ENCODE measurements around the gene MAZ. TPM values are rescaled to one million over a fixed set of nuclear protein-coding genes. Genes with fewer than 3 reads are reported as not detected.

Gene MAZ
- total and polyA plus RNA-seq, 2 of the 13 experiments (the other 11 are each of a cell fraction or from before 2014, with no cell fraction given), result 203 to 277 TPM

DNA sequence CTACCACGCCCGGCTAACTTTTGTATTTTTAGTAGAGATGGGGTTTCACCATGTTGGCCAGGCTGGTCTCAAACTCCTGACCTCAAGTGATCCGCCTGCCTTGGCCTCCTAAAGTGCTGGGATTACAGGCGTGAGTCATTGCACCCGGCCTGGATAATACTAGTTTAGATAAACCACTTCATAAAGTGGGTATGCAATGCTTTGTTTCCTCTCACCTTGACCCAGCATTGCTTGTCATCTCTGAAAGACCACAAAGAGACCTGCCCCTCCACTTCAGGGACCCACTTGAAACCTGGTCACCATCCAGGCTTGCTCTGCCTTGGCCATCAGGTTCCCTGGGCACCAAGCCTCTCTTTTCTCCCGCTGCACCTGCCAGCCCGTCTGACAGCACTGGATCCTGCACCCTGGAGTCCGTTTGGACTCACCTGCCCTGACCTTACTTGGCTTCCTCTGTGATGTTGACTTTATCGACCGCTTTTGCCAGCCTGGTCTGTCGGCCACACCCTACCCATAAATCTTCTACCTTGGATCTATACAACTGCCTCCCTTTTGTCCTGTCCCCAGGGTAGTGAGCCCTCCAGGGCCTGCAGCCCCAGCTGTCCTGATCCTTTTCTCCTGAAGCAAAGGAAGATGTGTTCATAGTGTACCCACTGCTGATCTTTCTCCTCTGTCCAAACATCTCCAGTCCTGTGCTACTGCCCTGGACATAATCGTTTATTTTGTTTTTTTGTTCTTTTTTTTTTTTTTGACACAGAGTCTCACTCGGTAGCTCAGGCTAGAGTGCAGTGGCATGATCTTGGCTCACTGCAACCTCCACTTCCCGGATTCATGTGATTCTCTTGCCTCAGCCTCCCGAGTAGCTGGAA is 40.9 kb upstream of the MAZ start (continued):
- TF ChIP-seq, protein P1, sequence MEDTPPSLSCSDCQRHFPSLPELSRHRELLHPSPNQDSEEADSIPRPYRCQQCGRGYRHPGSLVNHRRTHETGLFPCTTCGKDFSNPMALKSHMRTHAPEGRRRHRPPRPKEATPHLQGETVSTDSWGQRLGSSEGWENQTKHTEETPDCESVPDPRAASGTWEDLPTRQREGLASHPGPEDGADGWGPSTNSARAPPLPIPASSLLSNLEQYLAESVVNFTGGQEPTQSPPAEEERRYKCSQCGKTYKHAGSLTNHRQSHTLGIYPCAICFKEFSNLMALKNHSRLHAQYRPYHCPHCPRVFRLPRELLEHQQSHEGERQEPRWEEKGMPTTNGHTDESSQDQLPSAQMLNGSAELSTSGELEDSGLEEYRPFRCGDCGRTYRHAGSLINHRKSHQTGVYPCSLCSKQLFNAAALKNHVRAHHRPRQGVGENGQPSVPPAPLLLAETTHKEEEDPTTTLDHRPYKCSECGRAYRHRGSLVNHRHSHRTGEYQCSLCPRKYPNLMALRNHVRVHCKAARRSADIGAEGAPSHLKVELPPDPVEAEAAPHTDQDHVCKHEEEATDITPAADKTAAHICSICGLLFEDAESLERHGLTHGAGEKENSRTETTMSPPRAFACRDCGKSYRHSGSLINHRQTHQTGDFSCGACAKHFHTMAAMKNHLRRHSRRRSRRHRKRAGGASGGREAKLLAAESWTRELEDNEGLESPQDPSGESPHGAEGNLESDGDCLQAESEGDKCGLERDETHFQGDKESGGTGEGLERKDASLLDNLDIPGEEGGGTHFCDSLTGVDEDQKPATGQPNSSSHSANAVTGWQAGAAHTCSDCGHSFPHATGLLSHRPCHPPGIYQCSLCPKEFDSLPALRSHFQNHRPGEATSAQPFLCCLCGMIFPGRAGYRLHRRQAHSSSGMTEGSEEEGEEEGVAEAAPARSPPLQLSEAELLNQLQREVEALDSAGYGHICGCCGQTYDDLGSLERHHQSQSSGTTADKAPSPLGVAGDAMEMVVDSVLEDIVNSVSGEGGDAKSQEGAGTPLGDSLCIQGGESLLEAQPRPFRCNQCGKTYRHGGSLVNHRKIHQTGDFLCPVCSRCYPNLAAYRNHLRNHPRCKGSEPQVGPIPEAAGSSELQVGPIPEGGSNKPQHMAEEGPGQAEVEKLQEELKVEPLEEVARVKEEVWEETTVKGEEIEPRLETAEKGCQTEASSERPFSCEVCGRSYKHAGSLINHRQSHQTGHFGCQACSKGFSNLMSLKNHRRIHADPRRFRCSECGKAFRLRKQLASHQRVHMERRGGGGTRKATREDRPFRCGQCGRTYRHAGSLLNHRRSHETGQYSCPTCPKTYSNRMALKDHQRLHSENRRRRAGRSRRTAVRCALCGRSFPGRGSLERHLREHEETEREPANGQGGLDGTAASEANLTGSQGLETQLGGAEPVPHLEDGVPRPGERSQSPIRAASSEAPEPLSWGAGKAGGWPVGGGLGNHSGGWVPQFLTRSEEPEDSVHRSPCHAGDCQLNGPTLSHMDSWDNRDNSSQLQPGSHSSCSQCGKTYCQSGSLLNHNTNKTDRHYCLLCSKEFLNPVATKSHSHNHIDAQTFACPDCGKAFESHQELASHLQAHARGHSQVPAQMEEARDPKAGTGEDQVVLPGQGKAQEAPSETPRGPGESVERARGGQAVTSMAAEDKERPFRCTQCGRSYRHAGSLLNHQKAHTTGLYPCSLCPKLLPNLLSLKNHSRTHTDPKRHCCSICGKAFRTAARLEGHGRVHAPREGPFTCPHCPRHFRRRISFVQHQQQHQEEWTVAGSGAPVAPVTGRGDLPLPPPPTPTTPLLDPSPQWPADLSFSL (CRISPR knock-in tag; IDR thresholded peaks at IDR 0.05), result 0 out of 2 replicates have a peak, but pooled peaks have one; percentile 32
- TF ChIP-seq SMYD3 (CRISPR knock-in tag; IDR thresholded peaks at IDR 0.05), result peak; percentile 88; the same call in 1 of the 2 replicates
- peak; percentile 100 for TF ChIP-seq MTA1 (CRISPR knock-in tag; IDR thresholded peaks at IDR 0.05; ENCODE audit: borderline replicate concordance)
- TF ChIP-seq CENPT (CRISPR knock-in tag; IDR thresholded peaks at IDR 0.05; ENCODE audit: low read depth), result no peak
- TF ChIP-seq, protein P2, sequence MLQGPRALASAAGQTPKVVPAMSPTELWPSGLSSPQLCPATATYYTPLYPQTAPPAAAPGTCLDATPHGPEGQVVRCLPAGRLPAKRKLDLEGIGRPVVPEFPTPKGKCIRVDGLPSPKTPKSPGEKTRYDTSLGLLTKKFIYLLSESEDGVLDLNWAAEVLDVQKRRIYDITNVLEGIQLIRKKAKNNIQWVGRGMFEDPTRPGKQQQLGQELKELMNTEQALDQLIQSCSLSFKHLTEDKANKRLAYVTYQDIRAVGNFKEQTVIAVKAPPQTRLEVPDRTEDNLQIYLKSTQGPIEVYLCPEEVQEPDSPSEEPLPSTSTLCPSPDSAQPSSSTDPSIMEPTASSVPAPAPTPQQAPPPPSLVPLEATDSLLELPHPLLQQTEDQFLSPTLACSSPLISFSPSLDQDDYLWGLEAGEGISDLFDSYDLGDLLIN (CRISPR knock-in tag; IDR thresholded peaks at IDR 0.05; ENCODE audit: borderline replicate concordance), result no peak
- TF ChIP-seq, protein P3, sequence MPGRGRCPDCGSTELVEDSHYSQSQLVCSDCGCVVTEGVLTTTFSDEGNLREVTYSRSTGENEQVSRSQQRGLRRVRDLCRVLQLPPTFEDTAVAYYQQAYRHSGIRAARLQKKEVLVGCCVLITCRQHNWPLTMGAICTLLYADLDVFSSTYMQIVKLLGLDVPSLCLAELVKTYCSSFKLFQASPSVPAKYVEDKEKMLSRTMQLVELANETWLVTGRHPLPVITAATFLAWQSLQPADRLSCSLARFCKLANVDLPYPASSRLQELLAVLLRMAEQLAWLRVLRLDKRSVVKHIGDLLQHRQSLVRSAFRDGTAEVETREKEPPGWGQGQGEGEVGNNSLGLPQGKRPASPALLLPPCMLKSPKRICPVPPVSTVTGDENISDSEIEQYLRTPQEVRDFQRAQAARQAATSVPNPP (CRISPR knock-in tag; IDR thresholded peaks at IDR 0.05), result 0 out of 2 replicates have a peak, but pooled peaks have one; percentile 58
- TF ChIP-seq ZFP62 (CRISPR knock-in tag; IDR thresholded peaks at IDR 0.05), result no peak
- TF ChIP-seq, protein P4, sequence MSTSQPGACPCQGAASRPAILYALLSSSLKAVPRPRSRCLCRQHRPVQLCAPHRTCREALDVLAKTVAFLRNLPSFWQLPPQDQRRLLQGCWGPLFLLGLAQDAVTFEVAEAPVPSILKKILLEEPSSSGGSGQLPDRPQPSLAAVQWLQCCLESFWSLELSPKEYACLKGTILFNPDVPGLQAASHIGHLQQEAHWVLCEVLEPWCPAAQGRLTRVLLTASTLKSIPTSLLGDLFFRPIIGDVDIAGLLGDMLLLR (CRISPR knock-in tag; IDR thresholded peaks at IDR 0.05), result no peak
- TF ChIP-seq, protein P5, sequence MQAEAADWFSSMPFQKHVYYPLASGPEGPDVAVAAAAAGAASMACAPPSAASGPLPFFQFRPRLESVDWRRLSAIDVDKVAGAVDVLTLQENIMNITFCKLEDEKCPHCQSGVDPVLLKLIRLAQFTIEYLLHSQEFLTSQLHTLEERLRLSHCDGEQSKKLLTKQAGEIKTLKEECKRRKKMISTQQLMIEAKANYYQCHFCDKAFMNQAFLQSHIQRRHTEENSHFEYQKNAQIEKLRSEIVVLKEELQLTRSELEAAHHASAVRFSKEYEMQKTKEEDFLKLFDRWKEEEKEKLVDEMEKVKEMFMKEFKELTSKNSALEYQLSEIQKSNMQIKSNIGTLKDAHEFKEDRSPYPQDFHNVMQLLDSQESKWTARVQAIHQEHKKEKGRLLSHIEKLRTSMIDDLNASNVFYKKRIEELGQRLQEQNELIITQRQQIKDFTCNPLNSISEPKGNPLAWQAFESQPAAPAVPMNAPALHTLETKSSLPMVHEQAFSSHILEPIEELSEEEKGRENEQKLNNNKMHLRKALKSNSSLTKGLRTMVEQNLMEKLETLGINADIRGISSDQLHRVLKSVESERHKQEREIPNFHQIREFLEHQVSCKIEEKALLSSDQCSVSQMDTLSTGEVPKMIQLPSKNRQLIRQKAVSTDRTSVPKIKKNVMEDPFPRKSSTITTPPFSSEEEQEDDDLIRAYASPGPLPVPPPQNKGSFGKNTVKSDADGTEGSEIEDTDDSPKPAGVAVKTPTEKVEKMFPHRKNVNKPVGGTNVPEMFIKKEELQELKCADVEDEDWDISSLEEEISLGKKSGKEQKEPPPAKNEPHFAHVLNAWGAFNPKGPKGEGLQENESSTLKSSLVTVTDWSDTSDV (CRISPR knock-in tag; IDR thresholded peaks at IDR 0.05), result no peak
- TF ChIP-seq, protein P6, sequence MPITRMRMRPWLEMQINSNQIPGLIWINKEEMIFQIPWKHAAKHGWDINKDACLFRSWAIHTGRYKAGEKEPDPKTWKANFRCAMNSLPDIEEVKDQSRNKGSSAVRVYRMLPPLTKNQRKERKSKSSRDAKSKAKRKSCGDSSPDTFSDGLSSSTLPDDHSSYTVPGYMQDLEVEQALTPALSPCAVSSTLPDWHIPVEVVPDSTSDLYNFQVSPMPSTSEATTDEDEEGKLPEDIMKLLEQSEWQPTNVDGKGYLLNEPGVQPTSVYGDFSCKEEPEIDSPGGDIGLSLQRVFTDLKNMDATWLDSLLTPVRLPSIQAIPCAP (CRISPR knock-in tag; IDR thresholded peaks at IDR 0.05; ENCODE audit: low read depth), result no peak
- peak; percentile 94 for TF ChIP-seq MEF2D (CRISPR knock-in tag; IDR thresholded peaks at IDR 0.05)
- peak; percentile 42; the same call in 1 of the 2 replicates for TF ChIP-seq PHF8 (CRISPR knock-in tag; IDR thresholded peaks at IDR 0.05)

Data from HepG2 (cell line).